Heart right ventricle (tissue), 16 donors: ENCODE data around the gene TMPRSS11D. TPM values are rescaled to one million over a fixed set of nuclear protein-coding genes. Genes with fewer than 3 reads are reported as not detected.

ENCODE experiments used
- ATAC-seq, 8 donors: fragments of 200-7000 bp; cut with Tn5 transposase; one replicate each; pipeline ENCODE4 v1.9.1; 2020; ENCODE audit warnings: mild to moderate bottlenecking in 8 of 8, moderate library complexity in 8 of 8, moderate number of reproducible peaks in 1 of 8
- DNase-seq, 2 donors: peaks; one replicate each; pipeline ENCODE4 v3.0.0-alpha.2; 2020
- H3K27ac ChIP-seq, 10 donors: fragments of 200-600 bp; sonication (generic) in 2 of 10; one replicate each; pipeline versions ENCODE4 v1.5.0 to v1.8.0; 2020 to 2022; ENCODE audit warnings: mild to moderate bottlenecking in 3 of 10
- H3K27me3 ChIP-seq, 7 donors: fragments of 200-600 bp; one replicate each; pipeline ENCODE4 v1.8.0; 2021 to 2022; ENCODE audit warnings: mild to moderate bottlenecking in 2 of 7
- H3K36me3 ChIP-seq, 9 donors: fragments of 200-600 bp; sonication (generic) in 1 of 9; one replicate each; pipeline versions ENCODE4 v1.5.0 to v1.8.0; 2020 to 2022; ENCODE audit warnings: mild to moderate bottlenecking in 2 of 9
- H3K4me1 ChIP-seq, 9 donors: fragments of 200-600 bp; sonication (generic) in 1 of 9; one replicate each; pipeline versions ENCODE4 v1.5.0 to v1.8.0; 2020 to 2022; ENCODE audit warnings: mild to moderate bottlenecking in 4 of 9
- H3K4me3 ChIP-seq, 10 donors: fragments of 200-600 bp; sonication (generic) in 2 of 10; one replicate each; pipeline versions ENCODE4 v1.5.0 to v1.8.0; 2020 to 2022; ENCODE audit warnings: mild to moderate bottlenecking in 7 of 10, moderate library complexity in 2 of 10
- H3K9me3 ChIP-seq, 11 donors: fragments of 200-600 bp in 10 of 11; sonication (generic) in 2 of 11; one replicate each; pipeline versions ENCODE4 v1.5.0 to v1.8.0; 2013 to 2022; ENCODE audit warnings: mild to moderate bottlenecking in 2 of 11, control low read depth in 1 of 11, moderate library complexity in 1 of 11
- WGBS, 2 donors: extraction: QIAGEN DNeasy Blood & Tissue Kit; methylation state at CpG; one replicate each; pipeline ENCODE4 v1.1.7; 2013; ENCODE audit warnings: inconsistent platforms in 1 of 2; 5-methylcytosine and 5-hydroxymethylcytosine counted together
- intact Hi-C, 10 donors: fragments of 100-400 bp; cut with DNase I; formaldehyde crosslinking; loops; one replicate each; pipeline versions ENCODE4 v1.11.1 to v1.14.2; 2022
- long read RNA-seq, 3 donors: library from polyadenylated mRNA; unstranded; transcript quantifications; one replicate each; pipeline ENCODE4 v2.0.0, GENCODE V29; 2020 to 2021
- polyA plus RNA-seq, 2 donors: library from polyadenylated mRNA; stranded (reverse); fragments of 200-250 nt; gene quantifications; one replicate each; pipeline ENCODE4 v1.2.3, GENCODE V29; 2013
- total RNA-seq, 10 donors: library from RNA; stranded (reverse); fragmentation: NEBNext Ultra II Directional in 3 of 10; extraction: Animal tissue kit (Norgen Biotek cat#: 25700) in 3 of 10; gene quantifications; one replicate each; pipeline versions ENCODE4 v1.2.1 to v1.2.4, GENCODE V29; 2021 to 2023
- TF ChIP-seq, protein P1 (sequence below), 9 donors: fragments of 200-600 bp; sonication (generic) in 2 of 9; IDR thresholded peaks; one replicate each; pipeline versions ENCODE4 v1.5.0 to v1.8.0; 2021 to 2022; ENCODE audit warnings: antibody characterized with exemption in 9 of 9, mild to moderate bottlenecking in 5 of 9, moderate library complexity in 1 of 9
- donor health status: Arrhythmogenic right ventricular cardiomyopathy.
- donor health status: ischemic (EF 13 %, LVEDD 7.1; RV severe dilation, severe dysfunction).
- donor health status: healthy with polysubstance abuse.
- donor health status: DM: no; HTN: yes; CAD: no.
- donor health status: DM: no; HTN: no; CAD: no.
- donor health status: ischemic (EF 25% LVEDD 6.9; RV normal size, moderate dysfunction).
- donor health status: ischemic (EF 25% LVEDD 5.7; RV mildly dilated, moderate dysfunction).
- donor health status: healthy.
- donor health status: DM: yes; HTN: yes; CAD: no.
- donor health status: Ischemic cardiomyopathy.
- donor health status: ischemic (EF 35%, LVEDD 5.7; RV mildly dilated, moderate dysfunction).
- donor health status: nonischemic (EF 11% LVEDD 7.7; RV severe dilation, severe dysfunction).
- donor health status: DM: yes; HTN: yes; CAD: no.
- donor health status: PGD.
- donor health status: ischemic (EF 29% LVEDD 5.4; RV normal size, mild dysfunction).
- donor health status: nonischemic (EF 23%, LVEDD 6.1; RV moderate dilation, normal function).

TMPRSS11D gene, protein sequence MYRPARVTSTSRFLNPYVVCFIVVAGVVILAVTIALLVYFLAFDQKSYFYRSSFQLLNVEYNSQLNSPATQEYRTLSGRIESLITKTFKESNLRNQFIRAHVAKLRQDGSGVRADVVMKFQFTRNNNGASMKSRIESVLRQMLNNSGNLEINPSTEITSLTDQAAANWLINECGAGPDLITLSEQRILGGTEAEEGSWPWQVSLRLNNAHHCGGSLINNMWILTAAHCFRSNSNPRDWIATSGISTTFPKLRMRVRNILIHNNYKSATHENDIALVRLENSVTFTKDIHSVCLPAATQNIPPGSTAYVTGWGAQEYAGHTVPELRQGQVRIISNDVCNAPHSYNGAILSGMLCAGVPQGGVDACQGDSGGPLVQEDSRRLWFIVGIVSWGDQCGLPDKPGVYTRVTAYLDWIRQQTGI
- total RNA-seq (not detected), polyA plus RNA-seq (under 1 TPM in 1 of 2 donors, not detected in 1; 0.03 TPM)
- long read RNA-seq, donor 1 = 0 reads
- long read RNA-seq, donor 2 = 0 reads
- long read RNA-seq, donor 3 = 0 reads

DNA sequence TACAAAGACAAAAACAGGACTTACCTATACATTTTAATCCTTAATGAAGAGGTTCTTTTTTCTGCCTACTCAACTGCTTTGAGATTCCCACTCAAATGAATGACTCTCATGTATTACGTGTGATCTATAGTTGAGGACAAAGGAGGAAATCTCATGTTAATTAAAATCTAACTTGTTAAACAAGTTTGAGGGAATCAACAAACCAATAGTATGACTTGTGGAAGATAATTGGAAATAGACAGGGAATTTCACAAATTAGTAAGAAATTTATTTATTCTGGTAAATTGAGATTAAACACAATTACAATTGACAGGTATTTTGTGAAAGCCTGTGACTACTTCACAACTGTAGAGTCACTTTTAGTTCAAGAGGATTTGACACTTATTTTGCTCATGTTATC is at the start of gene TMPRSS11D:
Gene TMPRSS11D, minus strand, starts transcription at position 101 of the 400 bp plus-strand sequence. Its CDS starts 69 bp downstream, at position 32.
- intact Hi-C loops = loop anchor here in 1 of 10 donors (5.0 kb wide), 1 partner anchor 1598 kb away; no protein-coding TSS in a partner anchor
- H3K9me3 ChIP-seq = no peaks in the 10 kb centered on the region
- ATAC-seq (no peak), DNase-seq (no peak)
- H3K27ac ChIP-seq = peak within 1 kb of the TSS in 1 of 10 donors; percentile 2
- TF ChIP-seq, protein P1, sequence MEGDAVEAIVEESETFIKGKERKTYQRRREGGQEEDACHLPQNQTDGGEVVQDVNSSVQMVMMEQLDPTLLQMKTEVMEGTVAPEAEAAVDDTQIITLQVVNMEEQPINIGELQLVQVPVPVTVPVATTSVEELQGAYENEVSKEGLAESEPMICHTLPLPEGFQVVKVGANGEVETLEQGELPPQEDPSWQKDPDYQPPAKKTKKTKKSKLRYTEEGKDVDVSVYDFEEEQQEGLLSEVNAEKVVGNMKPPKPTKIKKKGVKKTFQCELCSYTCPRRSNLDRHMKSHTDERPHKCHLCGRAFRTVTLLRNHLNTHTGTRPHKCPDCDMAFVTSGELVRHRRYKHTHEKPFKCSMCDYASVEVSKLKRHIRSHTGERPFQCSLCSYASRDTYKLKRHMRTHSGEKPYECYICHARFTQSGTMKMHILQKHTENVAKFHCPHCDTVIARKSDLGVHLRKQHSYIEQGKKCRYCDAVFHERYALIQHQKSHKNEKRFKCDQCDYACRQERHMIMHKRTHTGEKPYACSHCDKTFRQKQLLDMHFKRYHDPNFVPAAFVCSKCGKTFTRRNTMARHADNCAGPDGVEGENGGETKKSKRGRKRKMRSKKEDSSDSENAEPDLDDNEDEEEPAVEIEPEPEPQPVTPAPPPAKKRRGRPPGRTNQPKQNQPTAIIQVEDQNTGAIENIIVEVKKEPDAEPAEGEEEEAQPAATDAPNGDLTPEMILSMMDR (IDR thresholded peaks at IDR 0.05) = no peak
- 92 to 93% methylated on average over 1 of the region's 1 CpG for WGBS, 2 donors
- H3K4me1 ChIP-seq = peaks cover 0 to 21% (median 0%) of the 10 kb centered on the region in 9 donors
- H3K36me3 ChIP-seq = no peaks in the 10 kb centered on the region
- no peaks in the 10 kb centered on the region for H3K27me3 ChIP-seq
- H3K4me3 ChIP-seq = no peak within 1 kb of the TSS

DNA sequence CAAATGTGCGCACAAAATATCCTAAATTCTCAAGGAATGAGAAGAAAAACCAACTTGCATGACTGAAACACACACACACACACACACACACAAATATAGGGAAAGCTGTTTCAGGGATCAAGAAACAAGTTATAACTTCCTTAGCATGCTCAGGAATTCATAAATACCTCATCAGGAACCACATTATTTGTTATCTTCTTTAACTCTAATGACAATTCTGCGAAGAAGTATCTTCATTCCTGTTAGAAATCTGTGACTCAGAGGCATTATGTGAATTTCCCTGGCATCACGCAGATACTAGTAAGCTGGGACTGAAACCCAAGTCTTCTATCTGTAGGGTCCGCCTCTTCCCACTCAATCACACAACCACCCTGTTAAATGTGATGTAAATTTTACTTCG is 49.2 kb upstream of the TMPRSS11D start:
- Histone ChIP-seq H3K9me3 (peaks cover 0 to 8% (median 0%) of the 10 kb centered on the region in 11 donors), H3K27me3 (no peaks in the 10 kb centered on the region), H3K36me3 (no peaks in the 10 kb centered on the region), H3K4me3 (no peak overlapping the region), H3K27ac (no peak overlapping the region), H3K4me1 (no peaks in the 10 kb centered on the region)
- intact Hi-C loops = no loop called here
- DNase-seq = no peak
- WGBS, 2 donors = 89 to 95% methylated on average over 5 of the region's 5 CpGs
- TF ChIP-seq, protein P1 (IDR thresholded peaks at IDR 0.05) = no peak
- no peak for ATAC-seq

DNA sequence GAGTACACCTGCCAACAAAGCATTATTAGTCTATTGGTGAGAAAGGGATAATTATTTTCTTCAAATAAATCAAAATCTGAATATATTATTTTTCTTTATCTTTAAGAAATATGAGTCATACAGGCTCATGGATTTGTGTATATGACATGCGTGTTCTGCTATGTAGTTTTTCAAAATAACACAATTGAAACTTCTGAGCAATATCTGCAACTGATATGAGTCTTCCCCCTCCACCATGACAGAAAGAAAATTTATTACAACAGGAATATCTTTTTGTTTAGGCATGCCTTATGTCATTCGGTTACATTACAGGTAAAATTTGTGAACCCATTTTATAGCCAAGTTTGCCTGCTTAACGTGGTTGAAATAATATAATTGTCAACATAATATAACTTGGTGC is 47.5 kb upstream of the TMPRSS11D start:
- intact Hi-C loops = no loop called here
- ATAC-seq (no peak), DNase-seq (no peak)
- Histone ChIP-seq H3K36me3 (no peaks in the 10 kb centered on the region), H3K4me1 (no peaks in the 10 kb centered on the region), H3K27me3 (no peaks in the 10 kb centered on the region), H3K4me3 (no peak overlapping the region), H3K27ac (no peak overlapping the region), H3K9me3 (no peaks in the 10 kb centered on the region)
- 90 to 93% methylated on average over 3 of the region's 3 CpGs for WGBS, 2 donors
- TF ChIP-seq, protein P1 (IDR thresholded peaks at IDR 0.05) = no peak

DNA sequence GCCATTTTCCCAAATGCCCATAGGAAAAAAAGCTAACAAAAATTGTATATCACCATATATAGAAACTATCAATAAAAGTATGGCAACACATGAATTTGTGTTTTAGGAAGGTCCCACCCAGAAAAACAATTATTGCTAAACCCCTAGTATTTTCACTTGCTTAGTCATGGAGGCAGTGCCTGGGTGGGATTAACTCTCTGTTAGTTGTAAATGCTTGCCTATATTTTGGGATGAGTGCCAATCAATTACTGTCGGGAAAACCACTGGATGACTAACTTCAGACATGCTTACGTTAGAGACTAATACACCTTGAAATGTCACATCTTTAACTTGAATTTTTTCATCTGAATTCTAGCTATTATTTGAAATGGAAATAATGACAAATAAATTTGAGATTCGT is 45.6 kb upstream of the TMPRSS11D start:
- H3K4me3 ChIP-seq = no peak overlapping the region
- 70 to 72% methylated on average over 3 of the region's 3 CpGs for WGBS, 2 donors
- H3K36me3 ChIP-seq = no peaks in the 10 kb centered on the region
- H3K27me3 ChIP-seq = no peaks in the 10 kb centered on the region
- no peaks in the 10 kb centered on the region for H3K4me1 ChIP-seq
- no peak for DNase-seq
- no peak overlapping the region for H3K27ac ChIP-seq
- peaks cover 0 to 7% (median 0%) of the 10 kb centered on the region in 11 donors for H3K9me3 ChIP-seq
- TF ChIP-seq, protein P1 (IDR thresholded peaks at IDR 0.05) = no peak
- ATAC-seq = no peak
- intact Hi-C loops = no loop called here
